Measurements from ENCODE around the gene DBX1. TPM values are rescaled to one million over a fixed set of nuclear protein-coding genes. Genes with fewer than 3 reads are reported as not detected.
A peak's percentile ranks its signal among the peaks of the same experiment; 100 is the strongest.

Gene DBX1
- total RNA-seq, 1 donor, result not detected

DNA sequence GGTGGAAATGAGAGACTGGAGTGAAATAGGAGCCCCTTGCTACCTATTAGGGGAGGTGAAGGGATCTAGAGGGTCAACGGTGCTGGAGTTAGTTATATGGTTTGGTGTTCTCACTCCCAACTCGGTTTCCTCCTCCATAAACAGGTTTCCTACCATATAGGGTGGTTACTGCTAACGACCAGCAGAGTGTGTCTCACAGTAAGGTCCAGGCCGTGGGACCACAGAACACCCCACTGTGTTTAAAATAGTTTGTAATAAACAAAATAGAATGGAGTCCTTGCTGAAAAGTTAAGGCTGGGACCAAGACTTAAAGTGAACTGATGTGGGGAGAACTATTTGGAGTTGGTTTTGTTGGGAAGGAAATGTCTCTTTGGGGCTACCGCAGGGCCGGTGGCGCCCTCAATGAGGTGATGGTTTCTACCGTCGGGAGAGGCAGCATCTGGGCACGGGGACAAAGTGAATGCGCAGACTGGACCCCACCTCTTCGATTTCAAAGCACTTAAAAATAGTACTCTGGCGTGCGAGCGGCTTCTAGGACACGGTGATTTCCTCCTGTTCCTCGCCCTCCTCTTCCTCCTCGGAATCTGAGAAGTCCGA lies 4.5 kb downstream of the DBX1 start:
- TF ChIP-seq, protein P1, sequence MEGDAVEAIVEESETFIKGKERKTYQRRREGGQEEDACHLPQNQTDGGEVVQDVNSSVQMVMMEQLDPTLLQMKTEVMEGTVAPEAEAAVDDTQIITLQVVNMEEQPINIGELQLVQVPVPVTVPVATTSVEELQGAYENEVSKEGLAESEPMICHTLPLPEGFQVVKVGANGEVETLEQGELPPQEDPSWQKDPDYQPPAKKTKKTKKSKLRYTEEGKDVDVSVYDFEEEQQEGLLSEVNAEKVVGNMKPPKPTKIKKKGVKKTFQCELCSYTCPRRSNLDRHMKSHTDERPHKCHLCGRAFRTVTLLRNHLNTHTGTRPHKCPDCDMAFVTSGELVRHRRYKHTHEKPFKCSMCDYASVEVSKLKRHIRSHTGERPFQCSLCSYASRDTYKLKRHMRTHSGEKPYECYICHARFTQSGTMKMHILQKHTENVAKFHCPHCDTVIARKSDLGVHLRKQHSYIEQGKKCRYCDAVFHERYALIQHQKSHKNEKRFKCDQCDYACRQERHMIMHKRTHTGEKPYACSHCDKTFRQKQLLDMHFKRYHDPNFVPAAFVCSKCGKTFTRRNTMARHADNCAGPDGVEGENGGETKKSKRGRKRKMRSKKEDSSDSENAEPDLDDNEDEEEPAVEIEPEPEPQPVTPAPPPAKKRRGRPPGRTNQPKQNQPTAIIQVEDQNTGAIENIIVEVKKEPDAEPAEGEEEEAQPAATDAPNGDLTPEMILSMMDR (IDR thresholded peaks at IDR 0.05; ENCODE audit: insufficient read depth, low read depth, low read length), result no peak
- no peak for DNase-seq (ENCODE audit: low read depth)
- H3K4me3 ChIP-seq (ENCODE audit: low read depth, low read length), result no peak overlapping the region

DNA sequence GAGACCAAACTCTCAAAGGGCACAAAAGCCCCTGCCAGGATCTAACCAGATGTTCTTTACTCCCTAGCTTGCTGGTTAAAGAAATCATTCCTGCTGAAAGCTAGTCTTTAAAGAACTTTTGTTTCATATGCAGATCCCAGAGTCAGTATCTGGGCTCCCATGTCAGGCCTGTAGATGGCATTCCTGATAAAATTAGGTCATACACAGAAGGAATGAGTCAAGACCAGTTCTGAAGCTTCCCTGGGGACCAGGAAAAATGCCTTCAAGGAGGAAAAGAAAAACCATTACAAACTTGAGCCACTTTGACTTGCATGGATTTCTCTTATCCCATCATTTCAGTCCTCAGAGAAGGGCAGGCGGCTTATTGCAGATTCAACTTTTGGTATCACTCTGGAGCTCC lies 5.9 kb downstream of the DBX1 start:
- no peak overlapping the region for H3K4me3 ChIP-seq (ENCODE audit: low read depth, low read length)
- no peak for DNase-seq (ENCODE audit: low read depth)
- TF ChIP-seq, protein P1 (IDR thresholded peaks at IDR 0.05; ENCODE audit: insufficient read depth, low read depth, low read length), result no peak

DNA sequence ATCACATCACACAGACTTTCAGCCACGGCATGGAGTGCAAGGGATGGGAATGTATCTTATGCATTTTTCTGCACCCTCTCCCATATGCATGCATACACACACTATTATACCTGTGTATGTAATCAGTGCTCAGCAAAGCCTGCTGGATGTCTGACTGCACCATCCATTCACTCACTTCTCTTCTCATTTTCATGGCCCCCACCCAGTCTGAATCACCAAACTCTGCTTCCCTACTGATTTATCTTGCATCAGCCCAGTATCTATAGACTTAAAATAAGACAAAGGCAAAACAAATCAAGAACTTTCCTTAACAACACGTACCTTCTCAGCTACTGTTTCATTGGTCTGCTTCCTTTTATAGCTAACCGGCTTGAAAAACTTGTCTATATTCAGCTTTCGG lies 21.6 kb downstream of the DBX1 start:
- H3K4me3 ChIP-seq (ENCODE audit: low read depth, low read length), result no peak overlapping the region
- DNase-seq (ENCODE audit: low read depth), result no peak
- TF ChIP-seq, protein P1 (IDR thresholded peaks at IDR 0.05; ENCODE audit: insufficient read depth, low read depth, low read length), result no peak

DNA sequence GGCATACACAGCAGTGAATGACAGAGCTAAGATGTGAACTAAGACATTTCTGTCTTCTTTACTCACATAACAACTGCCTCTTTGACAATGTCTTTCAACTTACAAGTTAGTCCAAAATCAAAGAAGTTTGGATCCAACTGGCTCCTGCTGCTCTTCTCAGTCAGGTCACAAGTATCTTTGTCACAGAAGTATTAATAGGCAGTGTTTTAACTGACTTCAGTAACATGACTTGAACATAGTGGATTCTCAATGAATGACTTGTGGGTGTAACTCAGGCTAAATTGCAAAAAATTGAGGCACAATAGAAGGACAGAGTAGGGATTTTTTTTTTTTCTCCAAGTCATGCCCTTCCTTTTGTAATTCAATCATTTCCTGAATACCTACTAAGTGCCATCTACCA lies 22.6 kb downstream of the DBX1 start:
- DNase-seq (ENCODE audit: low read depth), result no peak

DNA sequence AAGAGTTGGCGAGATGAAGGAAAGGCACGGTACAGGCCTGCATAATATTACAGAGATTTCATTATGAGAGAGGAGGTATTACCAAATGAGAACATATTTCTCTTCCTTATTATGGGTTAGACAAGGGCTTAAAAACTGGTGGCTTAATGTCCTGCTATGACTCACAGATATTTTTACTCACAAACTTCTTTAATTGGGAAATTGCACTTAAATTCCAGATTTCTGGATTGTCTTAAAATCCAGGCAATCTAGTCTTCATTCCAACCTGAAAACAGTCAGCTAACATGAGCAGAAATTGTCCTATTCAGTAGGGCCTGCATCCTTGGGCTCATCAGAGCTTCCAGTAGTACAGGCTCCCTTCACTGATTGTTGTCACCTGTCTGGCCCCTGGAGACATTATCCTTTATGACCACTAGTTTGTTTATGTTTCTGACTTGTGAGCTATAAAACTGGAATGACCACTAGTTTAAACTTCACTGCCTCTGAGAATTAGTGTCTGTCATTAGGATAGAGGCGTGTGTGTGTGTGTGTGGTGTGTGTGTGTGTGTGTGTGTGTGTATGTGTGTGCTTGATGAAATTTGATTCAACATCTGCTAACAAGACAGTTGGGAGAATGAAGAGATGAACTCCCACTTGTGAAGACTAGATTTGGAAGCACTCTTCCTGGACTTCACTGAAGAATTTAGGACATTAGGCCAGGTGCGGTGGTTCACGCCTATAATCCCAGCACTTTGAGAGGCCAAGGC lies 25.1 kb downstream of the DBX1 start:
- peak; percentile 57 for DNase-seq (ENCODE audit: low read depth)
- no peak overlapping the region for H3K4me3 ChIP-seq (ENCODE audit: low read depth, low read length)
- TF ChIP-seq, protein P1 (IDR thresholded peaks at IDR 0.05; ENCODE audit: insufficient read depth, low read depth, low read length), result no peak

More for the DNA sequence above, 22.6 kb downstream of the DBX1 start:
- no peak overlapping the region for H3K4me3 ChIP-seq (ENCODE audit: low read depth, low read length)
- TF ChIP-seq, protein P1 (IDR thresholded peaks at IDR 0.05; ENCODE audit: insufficient read depth, low read depth, low read length), result no peak

DNA sequence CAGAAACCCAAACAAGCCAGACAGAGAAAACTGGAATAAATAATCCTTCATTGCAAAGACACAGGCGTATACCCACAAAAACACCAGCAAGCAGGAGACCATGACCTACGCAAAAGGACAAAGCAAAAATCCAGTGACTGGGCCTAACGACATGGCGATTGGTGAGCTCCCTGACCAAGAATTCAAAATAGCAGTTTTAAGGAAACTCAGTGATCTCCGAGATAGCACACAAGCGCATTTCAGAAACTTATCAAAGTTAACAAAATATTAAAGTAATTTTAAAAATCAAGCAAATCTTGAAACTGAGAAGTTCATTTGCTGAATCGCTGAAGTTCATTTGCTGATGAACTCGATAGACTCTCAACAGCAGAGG lies 27.6 kb downstream of the DBX1 start:
- H3K4me3 ChIP-seq (ENCODE audit: low read depth, low read length), result peak overlapping the region; percentile 51
- no peak for DNase-seq (ENCODE audit: low read depth)
- TF ChIP-seq, protein P1 (IDR thresholded peaks at IDR 0.05; ENCODE audit: insufficient read depth, low read depth, low read length), result no peak
